Heart right ventricle (tissue), 16 donors: ENCODE measurements around the gene LUZP2. TPM values are rescaled to one million over a fixed set of nuclear protein-coding genes. Genes with fewer than 3 reads are reported as not detected.
A peak's percentile ranks its signal among the peaks of the same experiment; 100 is the strongest.

ENCODE experiments used
- ATAC-seq, 8 donors: fragments of 200-7000 bp; cut with Tn5 transposase; one replicate each; pipeline ENCODE4 v1.9.1; 2020; ENCODE audit warnings: mild to moderate bottlenecking in 8 of 8, moderate library complexity in 8 of 8, moderate number of reproducible peaks in 1 of 8
- DNase-seq, 2 donors: peaks; one replicate each; pipeline ENCODE4 v3.0.0-alpha.2; 2020
- H3K27ac ChIP-seq, 10 donors: fragments of 200-600 bp; sonication (generic) in 2 of 10; one replicate each; pipeline versions ENCODE4 v1.5.0 to v1.8.0; 2020 to 2022; ENCODE audit warnings: mild to moderate bottlenecking in 3 of 10
- H3K27me3 ChIP-seq, 7 donors: fragments of 200-600 bp; one replicate each; pipeline ENCODE4 v1.8.0; 2021 to 2022; ENCODE audit warnings: mild to moderate bottlenecking in 2 of 7
- H3K36me3 ChIP-seq, 9 donors: fragments of 200-600 bp; sonication (generic) in 1 of 9; one replicate each; pipeline versions ENCODE4 v1.5.0 to v1.8.0; 2020 to 2022; ENCODE audit warnings: mild to moderate bottlenecking in 2 of 9
- H3K4me1 ChIP-seq, 9 donors: fragments of 200-600 bp; sonication (generic) in 1 of 9; one replicate each; pipeline versions ENCODE4 v1.5.0 to v1.8.0; 2020 to 2022; ENCODE audit warnings: mild to moderate bottlenecking in 4 of 9
- H3K4me3 ChIP-seq, 10 donors: fragments of 200-600 bp; sonication (generic) in 2 of 10; one replicate each; pipeline versions ENCODE4 v1.5.0 to v1.8.0; 2020 to 2022; ENCODE audit warnings: mild to moderate bottlenecking in 7 of 10, moderate library complexity in 2 of 10
- H3K9me3 ChIP-seq, 11 donors: fragments of 200-600 bp in 10 of 11; sonication (generic) in 2 of 11; one replicate each; pipeline versions ENCODE4 v1.5.0 to v1.8.0; 2013 to 2022; ENCODE audit warnings: mild to moderate bottlenecking in 2 of 11, control low read depth in 1 of 11, moderate library complexity in 1 of 11
- WGBS, 2 donors: extraction: QIAGEN DNeasy Blood & Tissue Kit; methylation state at CpG; one replicate each; pipeline ENCODE4 v1.1.7; 2013; ENCODE audit warnings: inconsistent platforms in 1 of 2; 5-methylcytosine and 5-hydroxymethylcytosine counted together
- intact Hi-C, 10 donors: fragments of 100-400 bp; cut with DNase I; formaldehyde crosslinking; loops; one replicate each; pipeline versions ENCODE4 v1.11.1 to v1.14.2; 2022
- polyA plus RNA-seq, 2 donors: library from polyadenylated mRNA; stranded (reverse); fragments of 200-250 nt; gene quantifications; one replicate each; pipeline ENCODE4 v1.2.3, GENCODE V29; 2013
- total RNA-seq, 10 donors: library from RNA; stranded (reverse); fragmentation: NEBNext Ultra II Directional in 3 of 10; extraction: Animal tissue kit (Norgen Biotek cat#: 25700) in 3 of 10; gene quantifications; one replicate each; pipeline versions ENCODE4 v1.2.1 to v1.2.4, GENCODE V29; 2021 to 2023
- TF ChIP-seq, protein P1 (sequence below), 9 donors: fragments of 200-600 bp; sonication (generic) in 2 of 9; IDR thresholded peaks; one replicate each; pipeline versions ENCODE4 v1.5.0 to v1.8.0; 2021 to 2022; ENCODE audit warnings: antibody characterized with exemption in 9 of 9, mild to moderate bottlenecking in 5 of 9, moderate library complexity in 1 of 9
- donor health status: Arrhythmogenic right ventricular cardiomyopathy.
- donor health status: ischemic (EF 13 %, LVEDD 7.1; RV severe dilation, severe dysfunction).
- donor health status: healthy with polysubstance abuse.
- donor health status: DM: no; HTN: yes; CAD: no.
- donor health status: DM: no; HTN: no; CAD: no.
- donor health status: ischemic (EF 25% LVEDD 6.9; RV normal size, moderate dysfunction).
- donor health status: ischemic (EF 25% LVEDD 5.7; RV mildly dilated, moderate dysfunction).
- donor health status: healthy.
- donor health status: DM: yes; HTN: yes; CAD: no.
- donor health status: Ischemic cardiomyopathy.
- donor health status: ischemic (EF 35%, LVEDD 5.7; RV mildly dilated, moderate dysfunction).
- donor health status: nonischemic (EF 11% LVEDD 7.7; RV severe dilation, severe dysfunction).
- donor health status: DM: yes; HTN: yes; CAD: no.
- donor health status: PGD.
- donor health status: ischemic (EF 29% LVEDD 5.4; RV normal size, mild dysfunction).
- donor health status: nonischemic (EF 23%, LVEDD 6.1; RV moderate dilation, normal function).

Gene LUZP2
- total and polyA plus RNA-seq, 12 donors = 0.07 to 0.46 (median 0.18) TPM; not detected in 6

DNA sequence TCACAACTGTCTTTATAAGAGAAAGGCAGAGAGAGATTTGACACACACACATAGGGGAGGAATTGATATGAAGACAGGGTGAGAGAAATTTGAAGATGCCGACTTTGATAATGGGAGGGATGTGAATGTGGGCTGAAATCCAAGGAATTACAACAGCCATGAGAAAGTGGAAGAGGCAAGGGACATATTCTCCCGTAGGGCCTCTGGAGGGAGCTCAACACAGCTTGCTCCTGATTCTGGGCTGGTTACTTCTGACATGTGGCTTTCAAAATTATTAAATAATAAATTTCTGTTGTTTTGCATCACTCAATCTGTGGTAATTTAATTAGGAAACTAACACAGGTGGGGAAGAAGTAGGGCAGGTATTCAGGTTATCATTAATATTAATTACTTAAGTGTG lies 282.9 kb downstream of the LUZP2 start:
- no peaks in the 10 kb centered on the region for H3K27me3 ChIP-seq
- no peak overlapping the region for H3K27ac ChIP-seq
- H3K4me3 ChIP-seq = no peak overlapping the region
- intact Hi-C loops = no loop called here
- TF ChIP-seq, protein P1, sequence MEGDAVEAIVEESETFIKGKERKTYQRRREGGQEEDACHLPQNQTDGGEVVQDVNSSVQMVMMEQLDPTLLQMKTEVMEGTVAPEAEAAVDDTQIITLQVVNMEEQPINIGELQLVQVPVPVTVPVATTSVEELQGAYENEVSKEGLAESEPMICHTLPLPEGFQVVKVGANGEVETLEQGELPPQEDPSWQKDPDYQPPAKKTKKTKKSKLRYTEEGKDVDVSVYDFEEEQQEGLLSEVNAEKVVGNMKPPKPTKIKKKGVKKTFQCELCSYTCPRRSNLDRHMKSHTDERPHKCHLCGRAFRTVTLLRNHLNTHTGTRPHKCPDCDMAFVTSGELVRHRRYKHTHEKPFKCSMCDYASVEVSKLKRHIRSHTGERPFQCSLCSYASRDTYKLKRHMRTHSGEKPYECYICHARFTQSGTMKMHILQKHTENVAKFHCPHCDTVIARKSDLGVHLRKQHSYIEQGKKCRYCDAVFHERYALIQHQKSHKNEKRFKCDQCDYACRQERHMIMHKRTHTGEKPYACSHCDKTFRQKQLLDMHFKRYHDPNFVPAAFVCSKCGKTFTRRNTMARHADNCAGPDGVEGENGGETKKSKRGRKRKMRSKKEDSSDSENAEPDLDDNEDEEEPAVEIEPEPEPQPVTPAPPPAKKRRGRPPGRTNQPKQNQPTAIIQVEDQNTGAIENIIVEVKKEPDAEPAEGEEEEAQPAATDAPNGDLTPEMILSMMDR (IDR thresholded peaks at IDR 0.05) = peak in 2 of 9 donors; percentile 9 to 14
- DNase-seq = no peak
- no peaks in the 10 kb centered on the region for H3K9me3 ChIP-seq
- H3K4me1 ChIP-seq = no peaks in the 10 kb centered on the region
- H3K36me3 ChIP-seq = no peaks in the 10 kb centered on the region
- ATAC-seq = no peak
- WGBS, 2 donors = 39 to 41% methylated on average over 2 of the region's 2 CpGs

DNA sequence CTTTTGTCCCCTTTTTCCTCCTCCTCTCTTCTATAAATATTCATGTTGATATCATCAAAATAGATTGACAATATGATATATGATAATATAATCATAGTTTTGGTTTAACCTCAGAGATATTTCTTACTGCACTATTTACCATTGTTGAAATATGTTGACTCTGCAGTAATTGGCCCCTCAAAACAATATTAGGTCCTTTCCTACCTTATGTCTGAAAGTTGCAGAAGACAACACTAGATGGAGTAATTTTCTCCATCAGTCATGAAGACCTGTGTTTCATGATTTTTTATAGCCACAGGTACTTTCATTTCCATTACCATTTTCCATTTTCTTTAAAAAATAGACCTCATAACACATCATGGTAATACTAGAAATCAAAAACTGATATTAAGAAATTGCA lies 284.4 kb downstream of the LUZP2 start:
- ATAC-seq (no peak), DNase-seq (no peak)
- Histone ChIP-seq H3K27me3 (no peaks in the 10 kb centered on the region), H3K36me3 (no peaks in the 10 kb centered on the region), H3K4me3 (no peak overlapping the region), H3K27ac (no peak overlapping the region), H3K9me3 (no peaks in the 10 kb centered on the region), H3K4me1 (no peaks in the 10 kb centered on the region)
- intact Hi-C loops = no loop called here
- TF ChIP-seq, protein P1 (IDR thresholded peaks at IDR 0.05) = no peak

DNA sequence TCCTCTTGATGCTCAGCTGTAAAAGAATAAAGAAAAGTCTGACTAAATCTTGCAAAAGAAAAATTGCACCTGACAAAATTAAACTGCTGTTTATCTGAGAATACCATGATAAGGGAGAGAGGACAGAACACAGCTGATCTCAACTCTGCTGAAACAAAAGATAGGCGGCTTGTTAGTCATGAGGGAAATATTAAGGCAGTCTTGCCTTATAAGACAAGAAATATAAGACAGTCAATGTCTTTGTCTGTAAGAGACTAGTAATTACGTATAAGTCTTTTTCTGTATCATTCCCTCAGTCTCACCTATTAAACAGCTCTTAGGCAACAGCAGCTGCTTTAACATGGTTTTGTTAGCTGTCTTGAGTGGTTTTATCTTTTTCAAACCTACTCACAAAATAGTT lies 296.6 kb downstream of the LUZP2 start:
- H3K4me3 ChIP-seq = no peak overlapping the region
- no peaks in the 10 kb centered on the region for H3K36me3 ChIP-seq
- H3K27me3 ChIP-seq = no peaks in the 10 kb centered on the region
- no peak overlapping the region for H3K27ac ChIP-seq
- no peaks in the 10 kb centered on the region for H3K9me3 ChIP-seq
- TF ChIP-seq, protein P1 (IDR thresholded peaks at IDR 0.05) = no peak
- DNase-seq (no peak), ATAC-seq (no peak)
- intact Hi-C loops = no loop called here
- WGBS, 2 donors = 51 to 66% methylated on average over 2 of the region's 2 CpGs
- H3K4me1 ChIP-seq = no peaks in the 10 kb centered on the region

DNA sequence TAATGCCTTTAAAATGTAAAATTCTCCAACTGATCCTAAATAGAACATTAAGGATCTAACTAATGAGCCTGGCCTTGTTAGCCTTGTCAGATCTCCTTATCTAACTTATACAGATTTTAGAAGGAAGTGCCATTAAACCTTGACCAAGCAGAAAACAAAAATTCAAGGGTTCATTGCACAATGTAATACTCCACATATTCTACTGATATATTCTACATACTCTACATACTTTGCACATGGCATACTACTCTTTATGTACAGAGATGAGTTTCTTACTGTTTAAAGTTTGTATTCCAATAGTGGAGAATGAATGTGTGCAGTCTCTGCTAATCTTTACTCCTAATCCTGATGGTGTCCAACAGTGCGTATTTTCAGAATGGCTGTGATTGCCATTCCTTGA lies 297.2 kb downstream of the LUZP2 start:
- 97 to 100% methylated on average over 1 of the region's 1 CpG for WGBS, 2 donors
- intact Hi-C loops = no loop called here
- no peak for ATAC-seq
- Histone ChIP-seq H3K36me3 (no peaks in the 10 kb centered on the region), H3K27ac (no peak overlapping the region), H3K9me3 (no peaks in the 10 kb centered on the region), H3K27me3 (no peaks in the 10 kb centered on the region), H3K4me3 (no peak overlapping the region), H3K4me1 (no peaks in the 10 kb centered on the region)
- no peak for DNase-seq
- TF ChIP-seq, protein P1 (IDR thresholded peaks at IDR 0.05) = no peak

DNA sequence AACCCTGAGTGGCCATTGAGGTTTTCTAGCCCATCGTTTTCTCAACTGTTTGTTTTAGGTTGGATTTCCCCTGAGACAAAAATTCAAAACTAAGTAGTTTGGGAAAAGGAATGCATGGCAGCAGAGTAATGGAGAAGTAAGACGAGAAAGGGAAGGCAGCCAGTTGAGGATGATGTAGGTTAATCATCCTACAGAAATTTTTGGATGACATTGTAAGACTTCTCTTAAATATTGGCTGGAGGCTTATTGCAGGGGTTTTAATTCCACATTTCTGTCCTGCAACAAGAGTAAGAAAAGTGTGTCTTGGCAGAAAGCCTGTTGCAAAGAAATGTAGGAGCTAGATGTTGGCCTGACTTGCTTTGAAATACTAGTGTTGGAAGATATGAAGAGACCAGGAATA lies 308.8 kb downstream of the LUZP2 start:
- no peak for DNase-seq
- 62 to 69% methylated on average over 2 of the region's 2 CpGs for WGBS, 2 donors
- Histone ChIP-seq H3K36me3 (no peaks in the 10 kb centered on the region), H3K27ac (no peak overlapping the region), H3K9me3 (peaks cover 0 to 6% (median 0%) of the 10 kb centered on the region in 11 donors), H3K27me3 (peaks cover 0 to 2% (median 0%) of the 10 kb centered on the region in 7 donors), H3K4me3 (no peak overlapping the region), H3K4me1 (no peaks in the 10 kb centered on the region)
- no peak for ATAC-seq
- TF ChIP-seq, protein P1 (IDR thresholded peaks at IDR 0.05) = no peak
- intact Hi-C loops = no loop called here
